ENCODE data around the gene MRPS16. TPM values are rescaled to one million over a fixed set of nuclear protein-coding genes. Genes with fewer than 3 reads are reported as not detected.

MRPS16 gene
- total and polyA plus RNA-seq, 7 donors: 82.2 to 132 (median 128) TPM

GRCh38 chr10:73209705-73210104 lies 42.7 kb downstream of the MRPS16 start:
- intact Hi-C loops (cut with DNase I): no loop called here

GRCh38 chr10:73207883-73208282 lies 44.6 kb downstream of the MRPS16 start:
- DNase-seq (peak; percentile 40 to 62), ATAC-seq (no peak)
- Histone ChIP-seq H3K36me3 (ENCODE audit: insufficient read depth in 1 of 2, low read depth in 1 of 2) (peaks cover 3 to 42% of the 10 kb centered on the region in 2 donors), H3K27me3 (ENCODE audit: insufficient read depth in 3 of 3, low read length in 2 of 3) (no peaks in the 10 kb centered on the region), H3K4me1 (no peaks in the 10 kb centered on the region), H3K27ac (no peak overlapping the region), H3K4me3 (no peak overlapping the region), H3K9me3 (no peaks in the 10 kb centered on the region)
- no peak for TF ChIP-seq CTCF (IDR thresholded peaks at IDR 0.05)
- 76 to 90% (median 83%) methylated on average over 2 of the region's 2 CpGs for WGBS, 3 donors
- intact Hi-C loops (cut with DNase I): no loop called here

More at GRCh38 chr10:73209705-73210104, 42.7 kb downstream of the MRPS16 start:
- H3K4me1 ChIP-seq: no peaks in the 10 kb centered on the region
- H3K36me3 ChIP-seq (ENCODE audit: insufficient read depth in 1 of 2, low read depth in 1 of 2): peaks cover 3 to 46% of the 10 kb centered on the region in 2 donors
- TF ChIP-seq CTCF (IDR thresholded peaks at IDR 0.05): no peak
- H3K27me3 ChIP-seq (ENCODE audit: insufficient read depth in 3 of 3, low read length in 2 of 3): no peaks in the 10 kb centered on the region
- no peak overlapping the region for H3K4me3 ChIP-seq
- H3K9me3 ChIP-seq: no peaks in the 10 kb centered on the region
- H3K27ac ChIP-seq: no peak overlapping the region
- DNase-seq: no peak
- 43 to 69% (median 66%) methylated on average over 1 of the region's 1 CpG for WGBS, 3 donors
- no peak for ATAC-seq

GRCh38 chr10:73206385-73206784 lies 46.1 kb downstream of the MRPS16 start:
- no peaks in the 10 kb centered on the region for H3K27me3 ChIP-seq (ENCODE audit: insufficient read depth in 3 of 3, low read length in 2 of 3)
- intact Hi-C loops (cut with DNase I): no loop called here
- peaks cover 3 to 34% of the 10 kb centered on the region in 2 donors for H3K36me3 ChIP-seq (ENCODE audit: insufficient read depth in 1 of 2, low read depth in 1 of 2)
- no peak for ATAC-seq
- H3K9me3 ChIP-seq: no peaks in the 10 kb centered on the region
- H3K27ac ChIP-seq: no peak overlapping the region
- H3K4me1 ChIP-seq: no peaks in the 10 kb centered on the region
- DNase-seq: no peak
- 98 to 100% (median 99%) methylated on average over 5 of the region's 5 CpGs for WGBS, 3 donors
- H3K4me3 ChIP-seq: no peak overlapping the region
- TF ChIP-seq CTCF (IDR thresholded peaks at IDR 0.05): no peak

- 96 to 100% (median 99%) methylated on average over 1 of the region's 1 CpG for WGBS, 3 donors
- intact Hi-C loops (cut with DNase I): no loop called here
- Histone ChIP-seq H3K9me3 (no peaks in the 10 kb centered on the region), H3K4me1 (no peaks in the 10 kb centered on the region), H3K27me3 (ENCODE audit: insufficient read depth in 3 of 3, low read length in 2 of 3) (no peaks in the 10 kb centered on the region), H3K27ac (no peak overlapping the region), H3K36me3 (ENCODE audit: insufficient read depth in 1 of 2, low read depth in 1 of 2) (peaks cover 2 to 31% of the 10 kb centered on the region in 2 donors), H3K4me3 (no peak overlapping the region)
- no peak for DNase-seq
- no peak for ATAC-seq
- TF ChIP-seq CTCF (IDR thresholded peaks at IDR 0.05): no peak
Observed at GRCh38 chr10:73205890-73206289, 46.6 kb downstream of the MRPS16 start.

- intact Hi-C loops (cut with DNase I): no loop called here
- DNase-seq (no peak), ATAC-seq (no peak)
- TF ChIP-seq CTCF (IDR thresholded peaks at IDR 0.05): no peak
- Histone ChIP-seq H3K27ac (no peak overlapping the region), H3K4me3 (no peak overlapping the region), H3K9me3 (no peaks in the 10 kb centered on the region), H3K36me3 (ENCODE audit: insufficient read depth in 1 of 2, low read depth in 1 of 2) (peaks cover 0 to 31% of the 10 kb centered on the region in 2 donors), H3K27me3 (ENCODE audit: insufficient read depth in 3 of 3, low read length in 2 of 3) (no peaks in the 10 kb centered on the region), H3K4me1 (no peaks in the 10 kb centered on the region)
- 91 to 97% (median 92%) methylated on average over 3 of the region's 3 CpGs for WGBS, 3 donors
Observed at GRCh38 chr10:73205081-73205480, 47.4 kb downstream of the MRPS16 start.

Measured in psoas muscle (tissue), 8 donors.